H54 (cell line): Measurements from ENCODE around the gene ME3.

Experiments
- DNase-seq: peaks from one replicate; pipeline ENCODE4 v3.0.0; 2011; ENCODE audit warnings: low spot score, mixed read lengths; ENCODE audit not compliant: insufficient read length
- FAIRE-seq: peaks from 3 replicates; lab custom pipeline; 2011; peaks lifted over from hg19 to GRCh38; lab: Jason Lieb, UNC
- POLR2A ChIP-seq: IDR thresholded peaks from 2 replicates; pipeline ENCODE4 v1.6.1; 2011; ENCODE audit warnings: low read depth, mild to moderate bottlenecking, low read length

Gene ME3

DNA sequence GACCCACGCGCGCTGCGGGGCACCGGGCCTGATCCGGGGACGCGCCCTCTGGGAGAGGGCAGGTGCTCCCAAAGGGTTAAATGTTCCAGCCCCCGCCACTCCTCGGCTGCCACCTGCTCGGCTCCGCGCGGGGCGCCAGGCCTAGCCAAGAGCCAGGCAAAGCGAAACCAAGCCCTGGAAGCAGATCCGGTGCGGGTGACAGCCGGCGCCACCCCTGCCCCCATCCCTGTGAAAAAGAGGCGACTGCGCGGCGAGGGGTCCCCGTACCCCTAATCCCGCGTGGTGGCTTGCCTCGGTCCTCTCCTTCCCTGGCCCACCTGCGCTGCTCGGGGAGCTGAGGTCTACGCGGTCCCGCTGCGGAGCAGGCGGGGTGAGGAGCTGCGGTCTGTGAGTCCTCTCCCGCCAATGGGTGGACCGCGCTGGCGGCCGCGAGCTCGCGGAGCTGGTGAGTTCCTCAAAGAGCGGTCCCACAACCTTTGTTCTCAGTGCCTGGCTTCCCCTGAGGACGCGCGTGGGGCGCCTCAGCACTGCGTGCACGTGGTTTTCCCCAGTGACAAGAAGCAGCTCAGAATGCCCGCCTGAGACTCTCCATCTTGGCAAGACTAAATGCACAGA is at the start of gene ME3:
ME3 (minus strand) TSS at position 610 of the 615 bp plus-strand sequence.
- FAIRE-seq (no peak), DNase-seq (no peak)
- TF ChIP-seq POLR2A = no peak

DNA sequence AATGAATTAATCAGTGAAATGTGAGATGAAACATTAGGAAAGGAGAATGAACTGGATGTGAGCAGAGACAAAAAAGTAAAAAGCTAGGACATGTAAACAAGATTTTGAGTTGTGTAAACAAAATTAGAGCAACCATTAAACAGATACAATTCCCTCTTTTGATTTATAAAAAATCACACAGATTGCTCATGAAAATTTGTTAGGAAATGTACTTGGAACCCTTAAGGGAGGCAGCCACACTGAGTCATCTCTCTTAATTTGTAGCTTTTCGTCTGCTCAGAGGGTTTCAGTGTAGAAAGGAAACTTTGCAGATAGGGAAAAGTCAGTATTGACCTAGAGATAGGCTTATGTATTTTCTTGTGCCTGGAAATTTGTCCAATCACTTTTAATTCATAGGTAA is 49.6 kb upstream of the ME3 start:
- DNase-seq (no peak), FAIRE-seq (no peak)
- TF ChIP-seq POLR2A = no peak

DNA sequence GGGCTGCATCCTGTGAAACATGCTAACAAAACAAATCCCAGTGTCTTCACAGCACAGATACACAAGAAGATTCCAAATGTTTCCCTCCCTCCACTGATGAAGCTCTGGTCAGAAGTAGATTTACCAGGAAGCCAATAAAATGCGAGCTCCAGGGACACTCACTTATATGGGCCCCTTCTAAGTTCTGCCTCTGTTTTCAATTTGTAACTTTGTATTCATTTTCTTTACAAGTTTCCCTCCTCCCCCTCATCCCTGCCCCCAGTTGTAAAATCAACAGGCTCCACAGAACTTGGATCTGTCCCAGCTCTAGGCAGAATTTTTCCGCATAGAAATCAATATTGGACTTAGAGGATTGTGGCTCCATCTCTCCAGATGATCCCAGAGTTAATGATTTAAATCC is 48.1 kb upstream of the ME3 start:
- FAIRE-seq = no peak
- no peak for DNase-seq
- no peak for TF ChIP-seq POLR2A

DNA sequence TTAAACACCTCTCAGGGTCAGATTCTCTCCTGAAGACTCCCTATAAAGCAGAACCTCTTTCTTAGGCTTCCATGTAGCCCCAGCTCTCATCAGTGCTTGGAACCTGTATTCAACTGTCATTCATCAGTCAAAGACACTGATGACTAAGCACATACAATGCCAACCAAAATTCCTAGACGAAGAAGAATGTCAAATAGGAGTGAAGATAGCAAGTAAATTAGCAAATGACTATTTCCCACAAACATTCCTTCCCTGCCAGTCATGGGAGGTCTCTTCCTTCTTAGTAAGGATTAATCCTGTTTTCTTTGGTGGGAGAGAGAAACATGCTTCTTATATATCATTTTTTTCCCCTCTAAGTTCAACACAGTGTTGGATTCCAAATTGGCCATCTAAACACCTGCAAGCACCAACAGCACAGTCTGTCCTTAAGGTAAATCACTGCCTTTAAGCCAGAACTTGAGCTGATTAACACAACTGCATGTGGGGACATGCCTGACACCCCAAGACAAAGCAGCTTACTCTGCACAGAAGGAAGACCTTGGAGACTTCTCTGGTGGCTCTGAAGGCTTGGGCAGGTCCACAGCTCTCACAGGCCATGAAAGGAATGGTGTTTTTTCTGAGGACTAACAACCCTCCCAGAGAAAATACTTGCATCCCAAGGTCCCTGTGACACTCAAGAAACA is 47.5 kb upstream of the ME3 start:
- DNase-seq (no peak), FAIRE-seq (peak; percentile 96)
- no peak for TF ChIP-seq POLR2A

DNA sequence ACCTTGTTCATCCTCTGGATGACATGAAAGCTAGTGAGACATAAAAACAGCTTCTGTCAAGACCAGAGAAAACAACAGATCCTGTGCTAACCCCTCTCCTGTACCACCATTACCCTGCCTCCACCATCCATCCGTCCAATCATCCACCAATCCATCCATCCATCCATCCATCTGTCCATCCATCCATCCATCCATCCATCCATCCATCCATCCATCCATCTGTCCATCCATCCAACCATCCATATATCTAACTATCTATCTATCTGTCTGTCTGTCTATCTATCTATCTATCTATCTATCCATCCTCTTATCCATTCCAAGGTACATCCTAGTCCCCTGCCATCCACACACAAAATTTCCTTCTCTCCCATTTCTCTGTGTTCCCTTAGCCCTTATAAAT is 46.6 kb upstream of the ME3 start:
- no peak for TF ChIP-seq POLR2A
- no peak for FAIRE-seq
- DNase-seq = no peak

DNA sequence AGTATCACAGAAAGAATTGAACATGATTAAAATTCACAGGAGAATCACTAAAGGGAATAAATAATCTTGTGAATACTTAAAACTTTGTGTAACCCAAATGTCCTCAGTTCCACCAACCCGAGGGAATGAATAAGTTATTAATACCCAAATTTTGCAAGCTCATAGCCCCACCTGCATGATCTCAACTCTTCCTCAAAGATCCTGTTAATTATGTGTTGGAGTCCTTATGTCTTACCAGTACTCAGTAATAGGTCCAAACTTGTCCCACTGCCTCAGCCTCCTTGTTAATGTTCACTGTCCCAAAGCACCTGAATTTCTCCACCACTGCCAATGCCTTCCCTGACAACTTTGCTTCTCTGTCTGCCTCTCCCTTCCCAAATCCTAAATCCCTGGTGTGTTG is 46.1 kb upstream of the ME3 start:
- no peak for FAIRE-seq
- DNase-seq = no peak
- TF ChIP-seq POLR2A = no peak

DNA sequence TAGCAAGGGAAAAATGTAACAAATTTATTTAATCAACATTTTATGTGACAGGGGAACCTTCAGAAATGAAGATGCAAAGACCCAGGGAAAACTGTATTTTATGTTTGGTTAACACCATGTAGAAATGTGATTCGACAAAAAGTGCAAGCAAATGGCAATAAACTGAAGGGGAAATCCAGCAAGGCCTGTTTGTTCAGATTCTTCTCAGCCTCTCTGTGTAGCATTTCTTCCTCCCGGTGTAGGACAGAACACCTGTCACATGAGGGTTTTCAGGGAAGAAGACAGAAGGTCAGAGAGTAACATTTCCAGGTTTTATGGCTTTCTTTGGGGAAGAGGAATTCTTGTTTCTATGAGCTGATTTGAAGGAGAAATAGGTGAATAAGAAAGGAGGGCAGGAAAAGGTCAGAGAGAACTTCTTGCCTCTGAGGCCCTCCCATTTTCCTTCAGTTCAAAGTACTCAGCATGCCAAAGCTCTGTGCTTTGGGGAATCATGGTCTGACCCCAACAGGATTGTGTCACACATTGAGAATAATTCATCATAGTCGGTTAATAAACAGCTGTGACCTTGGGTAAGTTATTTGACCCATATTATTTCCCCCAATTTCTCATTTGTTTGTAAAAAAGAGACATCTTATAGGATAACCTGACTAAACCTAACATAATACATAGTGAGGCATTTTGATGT is 45.5 kb upstream of the ME3 start:
- DNase-seq = no peak
- no peak for TF ChIP-seq POLR2A
- no peak for FAIRE-seq

DNA sequence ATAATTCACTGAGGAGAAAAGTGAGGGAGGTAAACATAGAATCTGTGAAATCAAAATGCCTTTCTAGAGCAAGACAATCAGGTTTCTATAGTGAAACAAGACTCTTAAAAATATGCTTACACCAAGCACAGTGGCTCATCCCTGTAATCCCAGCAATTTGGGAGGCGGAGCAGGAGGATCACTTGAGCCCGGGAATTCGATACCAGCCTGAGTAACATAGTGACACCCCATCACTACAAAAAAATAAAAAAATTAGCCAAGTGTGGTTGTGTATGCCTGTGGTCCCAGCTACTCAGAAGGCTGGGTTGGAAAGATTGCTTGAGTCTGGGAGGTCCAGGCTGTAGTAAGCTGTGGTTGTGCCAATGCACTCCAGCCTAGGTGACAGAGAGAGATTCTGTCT is 43.2 kb upstream of the ME3 start:
- no peak for FAIRE-seq
- DNase-seq = no peak

DNA sequence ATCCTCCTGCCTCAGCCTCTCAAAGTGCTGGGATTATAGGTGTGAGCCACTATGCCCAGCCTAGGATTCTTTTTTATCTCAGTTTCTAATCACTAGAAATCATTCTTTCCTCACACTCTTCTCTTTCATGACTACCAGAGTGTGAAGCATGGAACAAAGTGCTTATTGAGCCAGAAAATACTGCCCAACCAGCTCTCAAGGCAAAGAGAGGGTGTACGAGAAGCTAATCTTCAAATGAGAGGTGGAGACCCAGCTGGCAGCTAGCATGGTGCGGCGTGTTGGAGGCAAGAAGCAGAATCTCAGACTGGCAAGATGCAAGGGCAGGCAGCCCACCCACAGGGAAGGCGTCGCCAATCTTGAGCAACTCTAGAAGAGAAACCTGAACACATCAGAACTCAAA is 41.1 kb upstream of the ME3 start:
- DNase-seq (no peak), FAIRE-seq (no peak)
- TF ChIP-seq POLR2A = no peak

More for the DNA sequence above, 43.2 kb upstream of the ME3 start:
- TF ChIP-seq POLR2A = no peak

DNA sequence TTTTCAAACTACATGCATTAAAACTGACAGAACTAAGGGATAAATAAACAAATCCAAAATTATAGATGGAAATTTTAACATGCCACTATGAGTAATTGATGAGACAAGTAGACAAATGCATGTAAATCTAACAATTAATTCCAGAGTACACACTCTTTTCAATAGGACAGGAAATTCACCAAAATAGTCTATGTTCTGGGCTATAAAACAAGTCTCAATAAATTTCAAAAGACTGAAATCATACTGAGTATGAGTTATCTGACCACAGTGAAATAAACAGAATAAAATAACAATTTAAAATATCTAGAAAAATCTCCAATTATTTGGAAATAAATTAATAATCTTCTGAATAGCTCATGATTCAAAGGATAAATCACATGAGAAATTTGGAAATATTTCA is 38.5 kb upstream of the ME3 start:
- no peak for TF ChIP-seq POLR2A
- FAIRE-seq (no peak), DNase-seq (no peak)

DNA sequence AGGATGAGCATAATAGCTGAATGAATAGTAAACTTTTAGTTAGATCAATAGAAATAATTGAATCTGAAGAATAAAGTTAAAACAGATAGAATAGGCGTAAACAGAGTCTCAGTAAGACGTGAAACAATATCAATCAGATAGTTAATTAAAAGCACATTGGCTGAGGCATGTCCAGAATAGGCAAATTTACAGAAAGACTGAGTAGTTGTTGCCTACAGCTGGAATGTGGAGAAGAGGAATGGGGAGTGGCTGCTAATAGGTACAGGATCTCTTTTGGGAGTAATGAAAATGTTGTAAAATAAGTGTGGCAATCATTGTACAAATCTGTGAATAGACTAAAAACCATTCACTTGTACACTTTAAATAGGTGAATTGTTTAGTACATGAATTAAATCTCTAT is 36.3 kb upstream of the ME3 start:
- no peak for DNase-seq
- no peak for FAIRE-seq
- TF ChIP-seq POLR2A = no peak

DNA sequence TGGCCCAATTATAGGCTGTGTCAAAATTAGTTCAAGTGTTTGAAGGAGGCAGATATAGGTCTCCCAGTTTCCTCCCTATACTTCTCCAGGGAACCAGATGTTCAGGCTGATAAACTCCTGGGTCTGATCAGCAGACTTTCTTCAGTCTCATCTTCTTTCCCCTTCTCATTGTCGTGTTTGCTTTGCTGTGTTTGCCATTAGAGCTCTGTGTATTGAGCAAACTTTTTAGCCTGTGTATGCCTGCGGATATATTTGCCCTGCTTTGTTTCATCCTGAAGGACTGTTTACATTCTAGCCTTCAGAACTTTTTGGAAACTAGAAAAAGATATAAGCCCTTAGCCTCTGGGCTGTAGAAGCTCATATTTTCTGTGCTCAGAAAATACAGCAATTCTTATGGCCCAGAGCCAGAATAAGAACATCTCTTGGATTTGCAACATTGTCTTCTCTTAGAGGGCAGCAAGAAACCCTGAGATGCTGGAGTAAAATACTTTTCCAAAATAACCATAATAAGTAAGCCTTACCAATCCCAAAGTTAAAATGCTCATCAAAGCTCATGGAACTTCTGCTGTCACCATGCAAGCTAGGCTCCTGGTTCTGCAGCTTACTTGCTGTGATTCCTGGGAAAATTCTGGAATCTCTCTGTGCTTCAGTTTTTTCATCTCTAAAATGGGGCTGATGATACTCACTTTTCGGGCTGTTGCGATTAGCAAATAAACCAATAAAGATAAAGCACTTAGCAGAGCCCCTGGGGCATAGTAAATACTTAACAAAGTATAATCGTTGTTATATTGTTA is 34.1 kb upstream of the ME3 start:
- FAIRE-seq = no peak
- no peak for DNase-seq
- no peak for TF ChIP-seq POLR2A

DNA sequence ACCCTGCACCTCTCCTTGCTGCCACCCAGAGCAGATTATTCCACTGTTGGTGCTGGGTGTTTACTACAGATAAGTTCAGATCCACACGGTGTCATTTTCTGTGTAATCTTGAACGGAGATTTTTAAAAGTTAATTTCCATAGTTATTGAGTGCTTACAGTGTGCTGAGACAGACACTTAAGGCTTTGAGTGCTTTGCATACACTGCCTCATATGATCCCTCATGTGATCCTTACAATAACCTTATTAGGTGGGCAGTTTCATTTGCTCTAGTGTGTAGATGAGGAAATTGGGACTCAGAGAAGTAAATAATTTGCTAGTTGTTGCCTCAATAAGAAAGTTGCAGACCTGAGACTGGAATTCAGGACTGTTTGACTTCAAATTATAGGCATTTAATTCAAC is 32.3 kb upstream of the ME3 start:
- DNase-seq (no peak), FAIRE-seq (no peak)
- no peak for TF ChIP-seq POLR2A

DNA sequence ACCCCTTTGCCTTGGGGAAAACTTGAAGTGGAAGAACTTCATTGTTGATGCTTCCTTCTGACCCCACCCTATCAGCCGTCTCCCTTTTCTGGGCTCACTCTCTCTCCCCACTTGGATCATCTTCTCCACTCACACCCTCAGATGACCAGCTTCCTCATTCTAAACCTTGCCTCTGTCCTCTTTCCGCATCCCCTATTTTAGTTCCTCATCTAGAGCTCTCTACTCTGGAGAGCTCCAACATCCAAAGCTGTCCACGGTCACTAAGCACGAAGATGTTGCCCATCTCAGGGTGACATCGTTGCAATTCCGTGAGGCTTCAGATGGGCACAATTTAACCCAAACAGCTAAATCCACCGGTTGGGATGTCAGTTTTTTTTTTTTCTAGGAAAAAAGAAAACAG is 31.6 kb upstream of the ME3 start:
- FAIRE-seq (no peak), DNase-seq (no peak)
- TF ChIP-seq POLR2A = no peak
